HG02852 (cell line): Measurements from ENCODE around the gene HEXD.
A peak's percentile ranks its signal among the peaks of the same experiment; 100 is the strongest.
"Not testable (repeated sequence)": the region's sequence is repeated elsewhere in the genome, so short reads cannot be mapped to it uniquely, and the experiment has no call there.

Experiments used
- ATAC-seq: cut with Tn5 transposase; IDR thresholded peaks from one replicate; pipeline ENCODE4 v1.9.1; 2021; ENCODE audit warnings: mild to moderate bottlenecking, moderate library complexity; ENCODE audit not compliant: unreplicated experiment

The HEXD gene

DNA sequence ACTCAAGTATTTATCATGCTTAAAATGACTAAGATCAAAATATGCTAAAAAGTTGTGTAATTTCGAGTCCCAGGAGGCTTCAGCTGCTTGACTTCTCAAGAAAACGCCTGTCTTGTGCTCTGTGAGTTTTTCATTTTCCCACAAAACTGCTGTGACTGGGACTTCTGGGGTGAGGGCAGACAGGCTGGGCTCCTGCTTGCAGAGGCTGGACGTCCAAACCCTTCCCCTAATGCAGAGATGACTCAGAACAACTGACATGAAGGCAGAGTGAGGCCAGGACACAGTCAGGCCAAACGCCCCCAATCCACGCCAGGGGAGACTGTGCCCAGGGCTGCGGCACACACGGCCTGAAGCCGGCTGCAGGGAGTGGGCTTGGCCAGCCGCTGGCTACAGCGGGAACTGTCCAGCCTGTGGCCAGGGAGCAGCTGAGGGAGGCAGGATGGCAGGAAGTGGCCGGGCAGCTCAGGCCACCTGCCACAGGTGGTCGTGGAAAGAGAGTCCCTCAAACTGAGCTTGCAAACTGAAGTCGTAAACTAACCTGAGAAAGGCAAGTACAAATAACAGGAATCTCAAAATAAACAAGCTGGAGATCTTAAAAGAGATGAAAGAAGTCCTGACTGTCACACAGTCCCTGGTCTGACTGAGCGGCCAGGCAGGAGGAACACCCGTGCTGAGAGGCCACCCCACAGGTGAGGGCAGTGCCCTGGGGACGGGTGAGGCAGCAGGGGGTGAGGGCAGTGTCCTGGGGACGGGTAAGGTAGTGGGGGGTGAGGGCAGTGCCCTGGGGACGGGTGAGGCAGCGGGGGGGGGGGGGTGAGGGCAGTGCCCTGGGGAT is 21.3 kb upstream of the HEXD start:
- no peak for ATAC-seq

DNA sequence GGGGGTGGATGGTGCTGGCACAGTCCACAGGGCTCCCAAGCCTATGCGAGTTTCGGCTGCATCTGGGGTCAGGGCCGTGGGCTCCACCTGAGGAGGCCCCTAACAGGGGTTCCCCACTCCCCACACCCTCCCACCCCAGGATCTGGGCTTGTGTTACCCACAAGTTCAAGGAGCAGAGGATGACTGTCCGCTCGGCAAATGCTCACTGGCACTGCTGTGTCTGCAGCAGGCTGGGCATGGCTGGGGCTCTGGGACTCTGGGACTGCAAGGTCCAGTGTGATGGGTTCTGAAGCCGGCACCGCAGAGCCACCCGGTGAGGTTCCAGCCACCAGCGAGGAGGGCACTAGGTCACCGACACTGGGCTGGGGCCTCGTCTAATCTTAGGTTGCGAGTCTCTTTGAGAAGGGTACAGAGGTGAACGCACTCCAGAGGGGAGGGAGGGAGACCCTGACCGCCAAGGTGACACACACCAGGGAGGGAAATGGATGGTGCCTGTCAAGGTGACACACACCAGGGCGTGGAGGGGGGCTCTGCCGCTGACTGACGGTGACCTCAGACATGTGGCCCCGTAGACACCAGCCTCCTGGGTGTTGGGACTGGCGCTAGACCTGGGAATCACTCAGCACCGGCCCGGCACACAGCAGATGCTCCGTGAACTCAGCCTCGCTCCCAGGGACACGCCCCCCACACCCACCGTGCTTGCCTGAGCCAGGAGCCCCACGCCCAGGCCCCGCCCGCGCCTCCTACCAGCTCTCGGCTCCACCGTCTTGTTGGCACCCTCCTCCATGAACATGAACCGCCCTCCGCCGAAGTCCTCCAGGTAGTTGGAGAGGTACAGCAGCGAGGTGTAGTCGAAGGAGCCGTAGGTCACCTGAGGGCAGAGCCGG is 20.5 kb upstream of the HEXD start:
- no peak for ATAC-seq

DNA sequence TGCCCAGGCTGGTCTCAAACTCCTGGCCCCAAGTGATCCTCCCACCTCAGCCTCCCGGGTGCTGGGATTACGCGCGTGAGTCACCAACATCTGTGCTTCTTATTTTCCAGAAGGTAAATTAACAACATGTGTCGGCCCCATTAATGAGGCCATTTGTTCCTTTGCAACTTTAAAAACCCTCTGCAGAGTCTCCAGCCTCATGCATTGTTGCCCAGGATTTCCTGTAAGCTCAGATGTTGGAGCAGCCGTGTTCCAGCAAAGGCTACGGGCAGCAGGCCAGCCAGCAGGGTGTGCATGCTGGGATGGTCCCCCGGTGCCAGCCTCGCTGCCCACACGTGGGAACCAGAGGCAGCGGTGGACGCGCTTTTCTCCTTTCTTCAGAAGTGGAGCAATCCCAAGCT is 19.1 kb upstream of the HEXD start:
- ATAC-seq: no peak

DNA sequence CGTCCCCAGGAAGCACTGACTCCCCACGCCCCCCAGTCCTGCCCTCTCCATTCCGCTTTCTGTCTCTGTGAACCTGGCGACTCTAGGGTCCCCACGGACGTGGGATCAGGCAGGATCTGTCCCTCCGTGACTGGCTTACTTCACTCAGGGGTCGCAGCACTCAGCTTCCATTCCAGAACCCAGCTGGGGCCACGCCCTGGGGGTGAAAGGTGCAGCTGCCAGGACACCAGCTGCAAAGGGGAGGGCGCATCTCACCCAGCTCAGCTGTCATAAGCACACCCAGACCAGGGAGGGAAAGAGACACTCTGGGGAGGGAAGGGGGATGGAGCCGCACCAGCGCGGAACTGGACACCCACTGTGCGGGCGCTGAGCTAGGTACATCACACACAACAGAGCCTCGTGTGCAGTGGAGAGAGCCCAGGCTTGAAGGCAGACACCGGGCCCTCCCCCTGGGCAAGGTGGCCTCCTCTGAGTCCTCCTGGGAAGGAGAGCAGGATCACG is 18.5 kb upstream of the HEXD start:
- ATAC-seq: no peak

GRCh38 chr17:82400206-82400605 is 17.9 kb upstream of the HEXD start:
- ATAC-seq: no peak

DNA sequence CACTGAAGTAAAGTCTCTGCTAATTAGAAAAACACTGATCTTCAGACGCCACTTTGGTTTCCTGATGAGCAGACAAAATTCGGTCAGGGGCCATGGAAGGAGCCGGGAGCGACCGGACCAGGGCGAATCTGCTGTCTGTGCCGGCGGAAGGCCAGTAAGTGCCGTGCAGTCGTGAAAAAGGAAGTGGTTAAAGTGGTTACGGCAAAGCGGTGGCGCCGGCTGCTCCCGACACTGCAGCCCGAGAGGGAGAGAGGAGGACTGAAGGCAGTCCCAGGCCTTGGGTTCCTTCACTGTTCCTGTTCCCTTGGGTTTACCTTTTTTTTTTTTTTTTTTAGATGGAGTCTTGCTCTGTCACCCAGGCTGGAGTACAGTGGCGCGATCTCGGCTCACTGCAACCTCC is 17.3 kb upstream of the HEXD start:
- peak; percentile 55 for ATAC-seq

DNA sequence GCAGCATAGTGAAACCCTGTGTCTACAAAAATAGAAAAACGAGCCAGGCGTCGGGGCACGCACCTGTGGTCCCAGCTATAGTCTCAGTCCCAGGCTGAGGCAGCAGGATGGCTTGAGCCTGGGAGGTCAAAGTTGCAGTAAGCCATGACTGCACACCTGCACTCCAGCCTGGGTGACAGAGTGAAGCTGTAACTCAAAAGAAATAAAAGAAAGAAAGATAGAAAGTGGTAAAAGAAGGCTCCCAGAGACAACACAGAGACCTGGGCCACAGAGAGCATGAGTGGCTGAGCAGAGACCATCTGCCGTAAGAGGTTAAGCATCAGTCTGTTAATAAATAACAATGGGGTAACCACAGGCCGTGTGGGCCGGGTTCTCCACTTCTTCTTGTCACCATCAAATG is 15.3 kb upstream of the HEXD start:
- ATAC-seq: no peak

- ATAC-seq: no peak
Observed at GRCh38 chr17:82403662-82404660, 14.2 kb upstream of the HEXD start.

GRCh38 chr17:82405051-82405450 is 13.1 kb upstream of the HEXD start:
- no peak for ATAC-seq

DNA sequence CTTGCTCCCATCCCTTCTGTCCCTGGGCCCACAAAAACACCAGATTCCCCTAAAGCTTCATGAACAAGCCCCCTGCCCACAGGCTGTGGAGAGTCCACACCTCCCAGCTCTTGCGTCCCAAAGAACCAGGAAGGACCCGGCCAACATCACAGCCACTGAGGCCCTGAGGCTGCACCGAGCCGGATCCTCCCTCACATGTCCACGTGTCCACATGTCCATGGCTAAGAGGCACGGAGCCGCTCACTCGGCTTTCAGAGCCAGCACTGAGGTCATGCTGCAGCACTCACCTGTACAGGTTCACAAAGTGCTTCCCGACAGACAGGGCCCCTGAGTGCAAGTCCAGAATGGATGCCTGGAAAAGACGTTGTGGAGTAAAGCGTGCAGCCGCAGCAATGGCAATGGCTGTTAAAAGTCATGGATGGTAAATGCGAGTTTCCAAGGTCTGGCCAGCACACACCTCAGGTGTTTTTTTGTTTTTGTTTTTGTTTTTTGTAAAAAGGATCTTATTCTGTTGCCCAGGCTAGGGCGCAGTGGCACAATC is 11.9 kb upstream of the HEXD start:
- no peak for ATAC-seq

GRCh38 chr17:82407255-82407654 is 10.9 kb upstream of the HEXD start:
- ATAC-seq: no peak

- ATAC-seq: no peak
Observed at GRCh38 chr17:82408288-82408937, 9.7 kb upstream of the HEXD start.

DNA sequence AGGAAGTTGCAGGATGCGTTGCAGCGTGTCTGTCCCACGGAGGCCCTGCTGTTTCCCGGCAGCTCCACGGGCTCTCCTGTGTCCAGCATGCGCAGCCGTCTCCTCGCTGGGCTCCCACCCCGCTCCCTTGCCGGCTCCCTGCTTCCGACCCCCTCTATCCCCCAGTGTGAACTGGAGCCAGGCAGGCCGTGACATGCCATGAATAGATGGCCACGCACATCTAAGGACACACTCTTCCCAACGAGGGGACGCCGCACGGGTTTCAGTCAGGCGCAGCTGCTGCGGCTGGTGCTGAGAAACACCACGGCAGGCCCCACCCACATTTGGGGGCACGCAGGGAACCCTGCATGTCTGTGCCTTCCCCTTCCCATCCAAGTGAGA is 9.2 kb upstream of the HEXD start:
- no peak for ATAC-seq

DNA sequence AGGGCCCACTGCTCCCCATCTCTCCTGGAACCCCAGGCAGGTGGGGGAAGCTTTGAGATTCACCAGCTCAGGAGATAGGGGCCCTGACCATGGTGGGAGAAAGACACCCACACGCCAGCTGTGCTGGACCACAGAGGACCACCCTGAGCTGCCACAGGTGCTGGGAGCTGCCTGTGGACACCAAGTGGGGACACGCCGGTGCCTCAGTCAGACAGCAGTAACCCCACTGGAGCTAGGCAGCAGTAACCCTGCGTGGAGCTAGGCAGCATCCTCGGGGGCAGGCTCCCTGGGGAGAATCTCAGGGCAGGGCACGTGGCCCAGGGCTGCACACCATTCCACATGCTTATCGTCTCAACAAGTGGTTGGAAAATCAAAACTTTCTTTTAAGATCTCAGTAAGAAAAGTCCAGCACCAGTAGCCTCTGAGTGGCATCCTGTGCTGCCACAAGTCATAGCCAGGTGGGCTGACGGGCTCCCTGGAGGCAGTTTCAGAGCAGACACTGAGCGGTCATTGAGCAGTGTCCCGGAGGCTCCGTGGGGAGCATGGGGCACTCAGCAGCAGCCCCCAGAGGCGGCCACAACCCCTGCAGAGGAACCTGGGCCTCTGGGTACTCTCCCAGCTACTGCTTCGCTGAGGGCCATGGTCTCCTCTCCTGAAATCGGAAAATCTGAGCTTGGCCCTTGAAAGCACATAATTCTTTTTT is 8.0 kb upstream of the HEXD start:
- no peak for ATAC-seq

DNA sequence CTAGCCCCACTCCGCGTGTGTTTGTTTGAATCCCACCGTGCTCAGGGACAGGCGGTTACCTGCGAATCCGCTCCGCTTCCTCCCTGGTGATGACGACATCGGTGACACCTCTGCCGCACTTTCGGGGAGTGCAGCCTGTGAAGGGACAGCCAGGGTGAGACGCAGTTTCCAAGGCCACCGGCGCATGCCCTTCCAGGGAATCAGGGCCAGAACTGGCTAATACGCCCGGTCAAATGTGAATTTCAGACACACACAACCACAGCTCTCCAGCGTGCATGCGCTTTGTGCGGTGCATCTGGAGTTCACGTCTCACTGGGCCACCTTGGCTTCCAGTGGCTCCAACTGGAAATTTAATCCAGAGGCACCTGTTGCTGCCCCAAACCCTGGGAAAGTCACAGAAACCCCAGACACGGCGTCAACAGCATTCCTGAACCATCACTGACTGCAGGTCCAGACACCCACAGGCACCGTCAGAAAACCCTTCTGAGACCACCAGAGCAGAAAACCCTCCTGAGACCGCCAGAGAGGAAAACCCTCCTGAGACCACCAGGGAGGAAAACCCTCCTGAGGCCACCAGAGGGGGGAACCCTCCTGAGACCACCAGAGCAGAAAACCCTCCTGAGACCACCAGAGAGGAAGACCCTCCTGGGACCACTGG is 6.6 kb upstream of the HEXD start:
- no peak for ATAC-seq

- not testable (repeated sequence) for ATAC-seq
Observed at GRCh38 chr17:82412081-82412480, 6.1 kb upstream of the HEXD start.

- no peak for ATAC-seq
Observed at GRCh38 chr17:82412535-82413520, 5.3 kb upstream of the HEXD start.
